ENCODE results near the gene ZCCHC24.

ZCCHC24 gene

GRCh38 chr10:79444199-79445119 is 965 bp downstream of the ZCCHC24 start:
- peak; percentile 45 for DNase-seq

- DNase-seq = no peak
These were observed 1.9 kb downstream of the ZCCHC24 start for GRCh38 chr10:79443338-79444198.

GRCh38 chr10:79442171-79443040 is 3.0 kb downstream of the ZCCHC24 start:
- DNase-seq = no peak

GRCh38 chr10:79441433-79441832 is 4.0 kb downstream of the ZCCHC24 start:
- DNase-seq = no peak

- no peak for DNase-seq
These were observed 5.1 kb downstream of the ZCCHC24 start for GRCh38 chr10:79440281-79440680.

- no peak for DNase-seq
These were observed 6.7 kb downstream of the ZCCHC24 start for GRCh38 chr10:79438699-79439085.

- no peak for DNase-seq
These were observed 7.3 kb downstream of the ZCCHC24 start for GRCh38 chr10:79438021-79438698.

GRCh38 chr10:79437111-79437814 is 8.2 kb downstream of the ZCCHC24 start:
- DNase-seq = no peak

- DNase-seq = no peak
These were observed 8.6 kb downstream of the ZCCHC24 start for GRCh38 chr10:79436850-79437103.

GRCh38 chr10:79436066-79436849 is 9.2 kb downstream of the ZCCHC24 start:
- no peak for DNase-seq

GRCh38 chr10:79435271-79436065 is 10.0 kb downstream of the ZCCHC24 start:
- no peak for DNase-seq

GRCh38 chr10:79434821-79435251 is 10.6 kb downstream of the ZCCHC24 start:
- DNase-seq = no peak

- DNase-seq = no peak
These were observed 11.2 kb downstream of the ZCCHC24 start for GRCh38 chr10:79434223-79434687.

- no peak for DNase-seq
These were observed 11.9 kb downstream of the ZCCHC24 start for GRCh38 chr10:79433324-79434222.

GRCh38 chr10:79431891-79432831 is 13.3 kb downstream of the ZCCHC24 start:
- DNase-seq = no peak

GRCh38 chr10:79431428-79431827 is 14.0 kb downstream of the ZCCHC24 start:
- no peak for DNase-seq

GRCh38 chr10:79430936-79431335 is 14.5 kb downstream of the ZCCHC24 start:
- DNase-seq = no peak

Data from GF-D8 (cell line).